Upper lobe of left lung (tissue), 6 donors: ENCODE data around the gene PQBP1. TPM values are rescaled to one million over a fixed set of nuclear protein-coding genes. Genes with fewer than 3 reads are reported as not detected.

Experiments used
- ATAC-seq, 2 donors: fragments of 200-7000 bp; cut with Tn5 transposase; one replicate each; pipeline ENCODE4 v1.9.1; 2022; ENCODE audit warnings: mild to moderate bottlenecking in 2 of 2, moderate library complexity in 2 of 2; ENCODE audit not compliant: low FRiP score in 2 of 2
- DNase-seq, 2 donors: peaks; one replicate each; pipeline ENCODE4 v3.0.0-alpha.2; 2019 to 2020
- H3K27ac ChIP-seq, 4 donors: fragments of 200-600 bp; sonication (generic); one replicate each; pipeline ENCODE4 v1.5.1; 2016 to 2019
- H3K27me3 ChIP-seq, 4 donors: fragments of 200-600 bp; sonication (generic); one replicate each; pipeline ENCODE4 v1.5.1; 2017 to 2019
- H3K36me3 ChIP-seq, 4 donors: fragments of 200-600 bp; sonication (generic); one replicate each; pipeline ENCODE4 v1.5.1; 2016 to 2019
- H3K4me1 ChIP-seq, 4 donors: fragments of 200-600 bp; sonication (generic); one replicate each; pipeline ENCODE4 v1.5.1; 2018 to 2019
- H3K4me3 ChIP-seq, 4 donors: fragments of 200-600 bp; sonication (generic); one replicate each; pipeline ENCODE4 v1.5.1; 2017 to 2019; ENCODE audit warnings: mild to moderate bottlenecking in 2 of 4, moderate library complexity in 1 of 4
- H3K9me3 ChIP-seq, 4 donors: fragments of 200-600 bp; sonication (generic); one replicate each; pipeline ENCODE4 v1.5.1; 2018 to 2019
- EP300 ChIP-seq, 4 donors: sonication (generic); formaldehyde crosslinking; IDR thresholded peaks; one replicate each; pipeline ENCODE4 v1.5.1; 2017; ENCODE audit warnings: antibody characterized with exemption in 4 of 4, control low read depth in 2 of 4
- POLR2A ChIP-seq, 4 donors: fragments of 450-650 bp; IDR thresholded peaks; one replicate each; pipeline ENCODE4 v1.5.1; 2016 to 2017; ENCODE audit warnings: antibody characterized with exemption in 4 of 4, mild to moderate bottlenecking in 2 of 4
- POLR2AphosphoS5 ChIP-seq, 2 donors: sonication (generic); formaldehyde crosslinking; IDR thresholded peaks; one replicate each; pipeline ENCODE4 v1.5.1; 2017; ENCODE audit warnings: antibody characterized with exemption in 2 of 2
- WGBS, 2 donors: methylation state at CpG; one replicate each; pipeline ENCODE4 v1.1.5; 2017 to 2018; 5-methylcytosine and 5-hydroxymethylcytosine counted together
- total RNA-seq, 6 donors: library from RNA; depleted of rRNA in 4 of 6; stranded (reverse); fragments of >200 nt in 4 of 6; gene quantifications; one replicate each; pipeline versions ENCODE4 v1.1.0 to v1.2.1, GENCODE V29; 2016 to 2021
- TF ChIP-seq, protein P1 (sequence below), 6 experiments: fragments of 450-650 bp in 4 of 6; fragments of 200-600 bp in 2 of 6; sonication (generic) in 2 of 6; IDR thresholded peaks; one replicate each; pipeline ENCODE4 v1.5.1; 2016 to 2019; ENCODE audit warnings: antibody characterized with exemption in 6 of 6
- donor health status: DM: no; HTN: no; CAD: no; lungs with moderate emphysema.
- donor health status: DM: no; HTN: yes; CAD: no; lungs with severe emphysema.

PQBP1 gene
- total RNA-seq, 6 donors from 2014 or later: 49.1 to 76.9 (median 65.2) TPM

GRCh38 chrX:48893556-48894348, 4.0 kb upstream of the PQBP1 start:
- TF ChIP-seq POLR2AphosphoS5 (IDR thresholded peaks at IDR 0.05) (no peak), POLR2A (IDR thresholded peaks at IDR 0.05) (no peak), EP300 (IDR thresholded peaks at IDR 0.05) (no peak)
- TF ChIP-seq, protein P1, sequence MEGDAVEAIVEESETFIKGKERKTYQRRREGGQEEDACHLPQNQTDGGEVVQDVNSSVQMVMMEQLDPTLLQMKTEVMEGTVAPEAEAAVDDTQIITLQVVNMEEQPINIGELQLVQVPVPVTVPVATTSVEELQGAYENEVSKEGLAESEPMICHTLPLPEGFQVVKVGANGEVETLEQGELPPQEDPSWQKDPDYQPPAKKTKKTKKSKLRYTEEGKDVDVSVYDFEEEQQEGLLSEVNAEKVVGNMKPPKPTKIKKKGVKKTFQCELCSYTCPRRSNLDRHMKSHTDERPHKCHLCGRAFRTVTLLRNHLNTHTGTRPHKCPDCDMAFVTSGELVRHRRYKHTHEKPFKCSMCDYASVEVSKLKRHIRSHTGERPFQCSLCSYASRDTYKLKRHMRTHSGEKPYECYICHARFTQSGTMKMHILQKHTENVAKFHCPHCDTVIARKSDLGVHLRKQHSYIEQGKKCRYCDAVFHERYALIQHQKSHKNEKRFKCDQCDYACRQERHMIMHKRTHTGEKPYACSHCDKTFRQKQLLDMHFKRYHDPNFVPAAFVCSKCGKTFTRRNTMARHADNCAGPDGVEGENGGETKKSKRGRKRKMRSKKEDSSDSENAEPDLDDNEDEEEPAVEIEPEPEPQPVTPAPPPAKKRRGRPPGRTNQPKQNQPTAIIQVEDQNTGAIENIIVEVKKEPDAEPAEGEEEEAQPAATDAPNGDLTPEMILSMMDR (IDR thresholded peaks at IDR 0.05): no peak
- 87 to 100% methylated on average over 3 to 16 of the region's 16 CpGs for WGBS, 2 donors

DNA sequence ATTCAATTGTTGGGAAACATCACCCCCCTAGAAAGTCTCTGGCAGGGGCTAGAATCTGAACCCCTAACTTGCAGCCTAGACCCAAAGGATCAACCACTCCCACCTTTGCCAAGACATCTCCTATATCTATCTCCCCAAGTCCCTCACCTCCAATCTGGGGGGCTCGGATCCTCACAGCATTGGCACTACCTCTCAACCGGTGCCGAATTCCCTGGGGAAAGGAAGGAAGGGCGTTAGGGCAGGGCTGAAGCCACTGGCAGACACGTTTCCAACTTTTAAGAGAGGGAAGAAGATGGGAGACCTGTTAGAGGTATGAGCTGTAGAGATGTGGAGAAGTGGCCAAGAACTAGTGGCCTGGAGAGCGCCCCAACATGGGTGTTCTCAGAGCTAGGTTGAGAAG, 2.8 kb upstream of the PQBP1 start:
- Histone ChIP-seq H3K4me1 (peaks cover 10 to 24% (median 15%) of the 10 kb centered on the region in 4 donors), H3K27ac (no peak overlapping the region), H3K4me3 (no peak overlapping the region), H3K9me3 (peaks cover 0 to 3% (median 0%) of the 10 kb centered on the region in 4 donors), H3K36me3 (peaks cover 0 to 14% (median 3%) of the 10 kb centered on the region in 4 donors), H3K27me3 (no peaks in the 10 kb centered on the region)
- 84 to 95% methylated on average over 5 to 6 of the region's 6 CpGs for WGBS, 2 donors
- DNase-seq: no peak
- no peak for TF ChIP-seq POLR2AphosphoS5 (IDR thresholded peaks at IDR 0.05)
- no peak for TF ChIP-seq EP300 (IDR thresholded peaks at IDR 0.05)
- no peak for TF ChIP-seq POLR2A (IDR thresholded peaks at IDR 0.05)
- TF ChIP-seq, protein P1 (IDR thresholded peaks at IDR 0.05): no peak
- ATAC-seq: no peak

More at GRCh38 chrX:48893556-48894348, 4.0 kb upstream of the PQBP1 start:
- no peak for DNase-seq
- no peak overlapping the region for H3K27ac ChIP-seq
- H3K9me3 ChIP-seq: peaks cover 0 to 3% (median 0%) of the 10 kb centered on the region in 4 donors
- no peak for ATAC-seq
- peaks cover 10 to 17% (median 12%) of the 10 kb centered on the region in 4 donors for H3K4me1 ChIP-seq
- H3K27me3 ChIP-seq: no peaks in the 10 kb centered on the region
- no peak overlapping the region for H3K4me3 ChIP-seq
- H3K36me3 ChIP-seq: peaks cover 0 to 14% (median 3%) of the 10 kb centered on the region in 4 donors

- Histone ChIP-seq H3K4me3 (peak overlapping the region in 3 of 4 donors; percentile 65 to 72 (median 71)), H3K36me3 (peaks cover 0 to 23% (median 10%) of the 10 kb centered on the region in 4 donors), H3K27me3 (no peaks in the 10 kb centered on the region), H3K4me1 (peaks cover 7 to 20% (median 15%) of the 10 kb centered on the region in 4 donors), H3K9me3 (peaks cover 0 to 3% (median 0%) of the 10 kb centered on the region in 4 donors), H3K27ac (peak overlapping the region; percentile 95 to 96 (median 96))
- WGBS, 2 donors: 64 to 67% methylated on average over 1 to 9 of the region's 9 CpGs
- DNase-seq (no peak), ATAC-seq (no peak)
- TF ChIP-seq EP300 (IDR thresholded peaks at IDR 0.05) (no peak), POLR2A (IDR thresholded peaks at IDR 0.05) (no peak)
These were observed 1.1 kb upstream of the PQBP1 start for GRCh38 chrX:48896611-48897011.

- Histone ChIP-seq H3K9me3 (peaks cover 0 to 3% (median 0%) of the 10 kb centered on the region in 4 donors), H3K36me3 (peaks cover 0 to 29% (median 12%) of the 10 kb centered on the region in 4 donors), H3K27ac (peak overlapping the region; percentile 95 to 96 (median 96)), H3K27me3 (no peaks in the 10 kb centered on the region), H3K4me1 (peaks cover 4 to 16% (median 10%) of the 10 kb centered on the region in 4 donors), H3K4me3 (peak overlapping the region; percentile 36 to 72 (median 68))
- peak; percentile 83 to 89 for ATAC-seq
- peak; percentile 84 for DNase-seq
- WGBS, 2 donors: 0 to 46% methylated on average over 1 to 38 of the region's 38 CpGs
- TF ChIP-seq EP300 (IDR thresholded peaks at IDR 0.05) (no peak), POLR2A (IDR thresholded peaks at IDR 0.05) (no peak), POLR2AphosphoS5 (IDR thresholded peaks at IDR 0.05) (peak in 1 of 2 donors; percentile 1)
These were observed 539 bp upstream of the PQBP1 start for GRCh38 chrX:48897157-48897624.

DNA sequence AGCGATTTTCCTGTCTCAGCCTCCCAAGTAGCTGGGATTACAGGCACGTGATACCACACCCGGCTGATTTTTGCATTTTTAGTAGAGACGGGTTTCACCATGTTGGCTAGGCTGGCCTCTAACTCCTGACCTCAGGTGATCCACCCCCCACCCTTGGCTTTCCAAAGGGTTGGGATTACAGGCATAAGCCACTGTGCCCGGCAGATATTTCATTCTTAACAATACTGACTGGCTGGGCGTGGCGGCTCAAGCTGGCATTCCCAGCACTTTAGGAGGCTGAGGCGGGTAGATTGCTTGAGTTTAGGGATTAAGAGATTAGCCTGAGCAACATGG, 1.3 kb downstream of the PQBP1 start:
- Histone ChIP-seq H3K4me3 (peak overlapping the region in 1 of 4 donors; percentile 72), H3K27me3 (no peaks in the 10 kb centered on the region), H3K4me1 (peaks cover 4 to 15% (median 10%) of the 10 kb centered on the region in 4 donors), H3K9me3 (peaks cover 0 to 3% (median 0%) of the 10 kb centered on the region in 4 donors), H3K36me3 (peaks cover 0 to 33% (median 17%) of the 10 kb centered on the region in 4 donors), H3K27ac (peak overlapping the region in 1 of 4 donors; percentile 16)
- TF ChIP-seq POLR2AphosphoS5 (IDR thresholded peaks at IDR 0.05): no peak
- TF ChIP-seq, protein P1 (IDR thresholded peaks at IDR 0.05): no peak
- TF ChIP-seq POLR2A (IDR thresholded peaks at IDR 0.05): no peak
- no peak for TF ChIP-seq EP300 (IDR thresholded peaks at IDR 0.05)
- no peak for DNase-seq
- WGBS, 2 donors: 85 to 91% methylated on average over 5 to 8 of the region's 8 CpGs
- no peak for ATAC-seq
